ENCODE measurements around the gene USP40. TPM values are rescaled to one million over a fixed set of nuclear protein-coding genes. Genes with fewer than 3 reads are reported as not detected.

USP40 gene
- polyA plus RNA-seq, 1 donor (not counting 4 experiments of a cell fraction or from before 2014, with no cell fraction given), result 37.3 TPM

DNA sequence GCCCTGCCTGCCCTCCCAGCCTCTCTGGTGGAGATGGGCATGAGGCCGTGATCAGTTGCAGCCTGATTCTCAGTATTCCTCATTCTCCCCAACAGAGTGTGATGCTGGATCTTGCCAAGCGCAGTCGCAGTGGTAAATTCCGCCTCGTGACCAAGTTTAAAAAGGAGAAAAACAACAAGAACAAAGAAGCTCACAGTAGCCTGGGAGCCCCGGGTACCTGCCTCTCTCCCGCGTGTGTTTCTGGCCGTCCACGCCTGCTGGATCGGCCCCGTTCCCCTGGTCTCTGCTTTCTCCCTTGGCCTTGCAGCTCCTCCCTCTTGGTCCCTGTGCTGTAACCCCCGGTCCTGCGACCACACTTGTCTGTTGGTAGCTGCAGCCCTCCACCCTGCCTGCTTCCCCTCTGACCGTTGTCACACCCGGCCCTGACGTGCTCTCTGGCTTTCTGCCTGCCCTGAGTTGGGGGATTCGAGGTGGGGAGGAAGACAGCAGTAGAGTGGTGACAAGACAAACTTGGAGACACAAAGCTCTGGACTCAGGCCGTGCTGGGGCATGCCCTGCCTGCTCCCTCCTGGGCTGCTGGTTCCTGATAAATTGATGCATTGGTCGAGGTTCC, 99.5 kb downstream of the USP40 start:
- no peak for TF ChIP-seq EZH2 (IDR thresholded peaks at IDR 0.05; ENCODE audit: low read length)
- no peaks in the 10 kb centered on the region for H3K79me2 ChIP-seq (ENCODE audit: control insufficient read depth, insufficient read depth, low read length)
- no peak overlapping the region for H2AFZ ChIP-seq (ENCODE audit: control insufficient read depth, low read length)
- H3K36me3 ChIP-seq (ENCODE audit: control insufficient read depth in 2 of 2, extremely low read depth in 1 of 2, insufficient read depth in 2 of 2, low read length in 2 of 2), result peaks cover 10 to 19% of the 10 kb centered on the region in 2 experiments
- no peaks in the 10 kb centered on the region for H3K27me3 ChIP-seq (ENCODE audit: control insufficient read depth, extremely low read depth, insufficient read depth, low read length)
- H3K9me3 ChIP-seq (ENCODE audit: control insufficient read depth, low read depth, low read length), result no peaks in the 10 kb centered on the region
- H3K9me1 ChIP-seq (ENCODE audit: control insufficient read depth, extremely low read depth, insufficient read depth, low read length), result no peaks in the 10 kb centered on the region
- no peak overlapping the region for H3K4me2 ChIP-seq (ENCODE audit: control insufficient read depth, extremely low read depth, insufficient read depth, low read depth, low read length)
- H3K27ac ChIP-seq (ENCODE audit: control insufficient read depth, insufficient read depth, low read length), result no peak overlapping the region
- FAIRE-seq, result no peak
- dilution Hi-C loops (cut with MboI; ENCODE audit: extremely low pct_ligation_motif_present, low sequenced_read_pairs), result no loop called here
- no peaks in the 10 kb centered on the region for H3K4me1 ChIP-seq (ENCODE audit: control insufficient read depth, extremely low read depth, insufficient read depth, low read length)
- H3K4me3 ChIP-seq (ENCODE audit: control insufficient read depth in 2 of 3, extremely low read depth in 1 of 3, insufficient read depth in 2 of 3, low read depth in 1 of 3, low read length in 3 of 3), result no peak overlapping the region
- no peaks in the 10 kb centered on the region for H4K20me1 ChIP-seq (ENCODE audit: control insufficient read depth, extremely low read depth, insufficient read depth, low read length)
- DNase-seq (ENCODE audit: low read depth, low spot score), result no peak
- no peak overlapping the region for H3K9ac ChIP-seq (ENCODE audit: control insufficient read depth, extremely low read depth, insufficient read depth, low read length)

DNA sequence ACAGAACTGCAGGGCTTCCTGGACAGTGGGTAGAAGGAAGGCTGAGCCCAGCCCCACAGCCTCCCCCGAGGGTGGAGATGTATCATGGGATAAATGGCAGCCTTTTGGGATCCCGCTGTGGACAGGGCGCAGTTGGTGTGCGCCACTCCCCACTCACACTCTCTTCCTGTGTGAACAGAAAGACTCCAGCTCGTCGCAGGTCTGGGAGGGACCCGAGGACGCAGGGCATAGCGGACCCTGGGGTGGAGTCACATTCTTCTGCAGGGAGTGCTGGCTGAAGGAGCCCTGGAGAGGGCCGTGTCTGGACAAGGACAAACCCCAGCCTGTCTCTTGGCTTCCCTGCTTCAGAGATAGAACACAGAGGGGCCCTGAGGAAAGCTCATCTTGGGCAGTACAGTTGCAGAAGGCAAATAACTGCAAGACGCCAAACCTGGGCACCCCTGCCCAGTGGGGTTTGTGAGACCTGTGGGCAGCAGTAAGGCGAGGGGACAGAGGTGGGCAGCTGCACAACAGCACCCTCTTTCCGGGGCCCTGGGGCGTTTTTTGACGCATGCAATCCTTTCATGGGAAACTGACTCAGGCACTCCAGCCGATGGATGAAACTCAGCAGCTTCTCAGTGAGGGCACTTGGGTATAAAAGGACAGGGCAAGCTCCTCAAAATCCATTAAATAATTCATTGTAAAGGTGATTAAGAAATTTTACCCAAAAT, 101.9 kb downstream of the USP40 start:
- Histone ChIP-seq H4K20me1 (ENCODE audit: control insufficient read depth, extremely low read depth, insufficient read depth, low read length) (no peaks in the 10 kb centered on the region), H3K27me3 (ENCODE audit: control insufficient read depth, extremely low read depth, insufficient read depth, low read length) (no peaks in the 10 kb centered on the region), H3K4me3 (ENCODE audit: control insufficient read depth in 2 of 3, extremely low read depth in 1 of 3, insufficient read depth in 2 of 3, low read depth in 1 of 3, low read length in 3 of 3) (no peak overlapping the region), H3K4me2 (ENCODE audit: control insufficient read depth, extremely low read depth, insufficient read depth, low read depth, low read length) (no peak overlapping the region), H3K4me1 (ENCODE audit: control insufficient read depth, extremely low read depth, insufficient read depth, low read length) (no peaks in the 10 kb centered on the region), H3K79me2 (ENCODE audit: control insufficient read depth, insufficient read depth, low read length) (no peaks in the 10 kb centered on the region), H3K36me3 (ENCODE audit: control insufficient read depth in 2 of 2, extremely low read depth in 1 of 2, insufficient read depth in 2 of 2, low read length in 2 of 2) (peaks cover 9 to 24% of the 10 kb centered on the region in 2 experiments), H3K9me1 (ENCODE audit: control insufficient read depth, extremely low read depth, insufficient read depth, low read length) (no peaks in the 10 kb centered on the region), H3K9ac (ENCODE audit: control insufficient read depth, extremely low read depth, insufficient read depth, low read length) (no peak overlapping the region), H3K27ac (ENCODE audit: control insufficient read depth, insufficient read depth, low read length) (no peak overlapping the region), H2AFZ (ENCODE audit: control insufficient read depth, low read length) (no peak overlapping the region), H3K9me3 (ENCODE audit: control insufficient read depth, low read depth, low read length) (no peaks in the 10 kb centered on the region)
- no peak for TF ChIP-seq EZH2 (IDR thresholded peaks at IDR 0.05; ENCODE audit: low read length)
- TF ChIP-seq, protein P1, sequence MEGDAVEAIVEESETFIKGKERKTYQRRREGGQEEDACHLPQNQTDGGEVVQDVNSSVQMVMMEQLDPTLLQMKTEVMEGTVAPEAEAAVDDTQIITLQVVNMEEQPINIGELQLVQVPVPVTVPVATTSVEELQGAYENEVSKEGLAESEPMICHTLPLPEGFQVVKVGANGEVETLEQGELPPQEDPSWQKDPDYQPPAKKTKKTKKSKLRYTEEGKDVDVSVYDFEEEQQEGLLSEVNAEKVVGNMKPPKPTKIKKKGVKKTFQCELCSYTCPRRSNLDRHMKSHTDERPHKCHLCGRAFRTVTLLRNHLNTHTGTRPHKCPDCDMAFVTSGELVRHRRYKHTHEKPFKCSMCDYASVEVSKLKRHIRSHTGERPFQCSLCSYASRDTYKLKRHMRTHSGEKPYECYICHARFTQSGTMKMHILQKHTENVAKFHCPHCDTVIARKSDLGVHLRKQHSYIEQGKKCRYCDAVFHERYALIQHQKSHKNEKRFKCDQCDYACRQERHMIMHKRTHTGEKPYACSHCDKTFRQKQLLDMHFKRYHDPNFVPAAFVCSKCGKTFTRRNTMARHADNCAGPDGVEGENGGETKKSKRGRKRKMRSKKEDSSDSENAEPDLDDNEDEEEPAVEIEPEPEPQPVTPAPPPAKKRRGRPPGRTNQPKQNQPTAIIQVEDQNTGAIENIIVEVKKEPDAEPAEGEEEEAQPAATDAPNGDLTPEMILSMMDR (optimal IDR thresholded peaks at IDR 0.05 in 1 of 3, IDR thresholded peaks at IDR 0.05 in 1 of 3, conservative IDR thresholded peaks at IDR 0.05 in 1 of 3; ENCODE audit: extremely low read depth in 1 of 3, insufficient read depth in 2 of 3, low read length in 3 of 3), result no peak
- dilution Hi-C loops (cut with MboI; ENCODE audit: extremely low pct_ligation_motif_present, low sequenced_read_pairs), result no loop called here
- no peak for FAIRE-seq
- no peak for DNase-seq (ENCODE audit: low read depth, low spot score)

Measured in keratinocyte (primary cell).